ENCODE data around the gene MPPED1.

GRCh38 chr22:43482318-43482625, 70.5 kb downstream of the MPPED1 start:
- TF ChIP-seq TAF1 (IDR thresholded peaks at IDR 0.05; ENCODE audit: low read depth, low read length) (no peak), POLR2A (IDR thresholded peaks at IDR 0.05; ENCODE audit: low read depth, low read length) (no peak), POLR2AphosphoS5 (IDR thresholded peaks at IDR 0.05; ENCODE audit: low read depth, low read length) (no peak)

Data from GM12891 (cell line).